Ovary (tissue), 9 donors: ENCODE data around the gene NXPH3. TPM values are rescaled to one million over a fixed set of nuclear protein-coding genes. Genes with fewer than 3 reads are reported as not detected.

Experiments
- DNase-seq, 5 donors: peaks; one replicate each; pipeline ENCODE4 v3.0.0-alpha.2; 2019 to 2020
- H3K27ac ChIP-seq, 2 donors: fragments of 200-600 bp; one replicate each; pipeline versions ENCODE4 v1.5.1 to v1.8.0; 2019 to 2022
- H3K27me3 ChIP-seq: fragments of 200-600 bp; one replicate; pipeline ENCODE4 v1.8.0; 2022
- H3K36me3 ChIP-seq: fragments of 200-600 bp; sonication (generic); one replicate; pipeline ENCODE4 v1.5.1; 2019
- H3K4me1 ChIP-seq: one replicate; pipeline ENCODE4 v1.8.1; 2013; ENCODE audit warnings: mild to moderate bottlenecking, moderate library complexity; ENCODE audit not compliant: insufficient read depth
- H3K4me3 ChIP-seq: fragments of 200-600 bp; sonication (generic); one replicate; pipeline ENCODE4 v1.5.1; 2017
- H3K9me3 ChIP-seq, 2 donors: fragments of 200-600 bp in 1 of 2; sonication (generic) in 1 of 2; one replicate each; pipeline versions ENCODE4 v1.5.1 to v1.8.1; 2013 to 2019; ENCODE audit warnings: mild to moderate bottlenecking in 1 of 2, moderate library complexity in 1 of 2
- EP300 ChIP-seq: sonication (generic); formaldehyde crosslinking; IDR thresholded peaks from one replicate; pipeline ENCODE4 v1.6.1; 2017; ENCODE audit warnings: antibody characterized with exemption
- POLR2A ChIP-seq: fragments of 450-650 bp; IDR thresholded peaks from one replicate; pipeline ENCODE4 v1.6.1; 2017; ENCODE audit warnings: antibody characterized with exemption, mild to moderate bottlenecking, moderate library complexity
- WGBS, 3 donors: extraction: QIAGEN DNeasy Blood & Tissue Kit in 1 of 3; methylation state at CpG; one replicate each; pipeline versions ENCODE4 v1.1.5 to v1.1.7; 2013 to 2017; 5-methylcytosine and 5-hydroxymethylcytosine counted together
- intact Hi-C, 4 donors: fragments of 100-400 bp; cut with DNase I; formaldehyde crosslinking; loops; one replicate each; pipeline versions ENCODE4 v1.11.0 to v1.15.1; 2022 to 2023
- polyA plus RNA-seq, 2 donors: library from polyadenylated mRNA; stranded (reverse); fragments of 200-250 nt in 1 of 2; fragments of 350-450 nt in 1 of 2; fragmentation: Illumina TruSeq in 1 of 2; extraction: RNeasy Lipid Tissue Mini Kit (QIAGEN cat#74804) in 1 of 2; gene quantifications; one replicate each; pipeline ENCODE4 v1.2.3, GENCODE V29; 2013 to 2014
- total RNA-seq, 7 donors: library from RNA; depleted of rRNA in 2 of 7; stranded (reverse); fragments of >200 nt in 2 of 7; fragmentation: NEBNext Ultra II Directional in 3 of 7; extraction: Animal tissue kit (Norgen Biotek cat#: 25700) in 3 of 7; gene quantifications; one replicate each; pipeline versions ENCODE4 v1.1.0 to v1.2.4, GENCODE V29; 2016 to 2023
- TF ChIP-seq, protein P1 (sequence below), 3 donors: fragments of 450-650 bp in 2 of 3; fragments of 200-600 bp in 1 of 3; IDR thresholded peaks; one replicate each; pipeline versions ENCODE4 v1.5.1 to v1.8.0; 2016 to 2022; ENCODE audit warnings: antibody characterized with exemption in 3 of 3, mild to moderate bottlenecking in 1 of 3
- donor health status: DM: no; HTN: no; CAD: no; lungs with moderate emphysema.
- donor health status: DM: no; HTN: no; CAD: no.
- donor health status: Bipolar disorder and iron deficiency.
- donor health status: DM: yes; HTN: yes; CAD: no.
- donor health status: DM: no; HTN: no; CAD: no.
- donor health status: DM: yes; HTN: yes; CAD: no.

Gene NXPH3
- total and polyA plus RNA-seq, 9 donors, result 1.2 to 26.0 (median 10.7) TPM

DNA sequence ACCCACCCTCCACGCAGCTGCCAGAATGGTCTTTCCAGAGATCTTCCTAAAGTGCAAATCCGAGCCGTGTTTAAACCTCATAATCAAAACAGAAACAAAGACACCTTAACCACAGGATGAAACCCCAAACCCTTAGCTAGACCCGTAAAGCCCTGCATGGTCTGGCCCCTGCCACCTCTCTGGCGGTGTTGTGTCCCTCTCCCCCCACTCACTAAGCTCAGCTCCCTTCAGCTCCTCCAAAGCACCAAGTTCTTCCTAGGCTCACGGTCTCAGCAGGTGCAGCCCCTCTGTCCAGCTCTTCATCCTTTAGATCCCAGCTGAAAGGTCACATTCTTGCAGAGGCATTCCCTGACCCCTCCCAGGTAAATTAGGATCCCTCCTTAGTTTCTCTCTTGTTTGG is 4.4 kb upstream of the NXPH3 start:
- WGBS, 3 donors, result 43 to 54% (median 45%) methylated on average over 6 of the region's 6 CpGs
- no peaks in the 10 kb centered on the region for H3K27me3 ChIP-seq
- peak in 1 of 5 donors; percentile 28 for DNase-seq
- intact Hi-C loops, result loop anchor here (2.0 to 10.0 kb wide), 4 partner anchors 122 to 284 kb away; no protein-coding TSS in a partner anchor
- H3K27ac ChIP-seq, result no peak overlapping the region
- H3K4me3 ChIP-seq, result no peak overlapping the region
- no peaks in the 10 kb centered on the region for H3K9me3 ChIP-seq
- TF ChIP-seq, protein P1, sequence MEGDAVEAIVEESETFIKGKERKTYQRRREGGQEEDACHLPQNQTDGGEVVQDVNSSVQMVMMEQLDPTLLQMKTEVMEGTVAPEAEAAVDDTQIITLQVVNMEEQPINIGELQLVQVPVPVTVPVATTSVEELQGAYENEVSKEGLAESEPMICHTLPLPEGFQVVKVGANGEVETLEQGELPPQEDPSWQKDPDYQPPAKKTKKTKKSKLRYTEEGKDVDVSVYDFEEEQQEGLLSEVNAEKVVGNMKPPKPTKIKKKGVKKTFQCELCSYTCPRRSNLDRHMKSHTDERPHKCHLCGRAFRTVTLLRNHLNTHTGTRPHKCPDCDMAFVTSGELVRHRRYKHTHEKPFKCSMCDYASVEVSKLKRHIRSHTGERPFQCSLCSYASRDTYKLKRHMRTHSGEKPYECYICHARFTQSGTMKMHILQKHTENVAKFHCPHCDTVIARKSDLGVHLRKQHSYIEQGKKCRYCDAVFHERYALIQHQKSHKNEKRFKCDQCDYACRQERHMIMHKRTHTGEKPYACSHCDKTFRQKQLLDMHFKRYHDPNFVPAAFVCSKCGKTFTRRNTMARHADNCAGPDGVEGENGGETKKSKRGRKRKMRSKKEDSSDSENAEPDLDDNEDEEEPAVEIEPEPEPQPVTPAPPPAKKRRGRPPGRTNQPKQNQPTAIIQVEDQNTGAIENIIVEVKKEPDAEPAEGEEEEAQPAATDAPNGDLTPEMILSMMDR (IDR thresholded peaks at IDR 0.05), result no peak
- TF ChIP-seq POLR2A (no peak), EP300 (no peak)
- H3K36me3 ChIP-seq, result no peaks in the 10 kb centered on the region
- peaks cover 4% of the 10 kb centered on the region for H3K4me1 ChIP-seq

DNA sequence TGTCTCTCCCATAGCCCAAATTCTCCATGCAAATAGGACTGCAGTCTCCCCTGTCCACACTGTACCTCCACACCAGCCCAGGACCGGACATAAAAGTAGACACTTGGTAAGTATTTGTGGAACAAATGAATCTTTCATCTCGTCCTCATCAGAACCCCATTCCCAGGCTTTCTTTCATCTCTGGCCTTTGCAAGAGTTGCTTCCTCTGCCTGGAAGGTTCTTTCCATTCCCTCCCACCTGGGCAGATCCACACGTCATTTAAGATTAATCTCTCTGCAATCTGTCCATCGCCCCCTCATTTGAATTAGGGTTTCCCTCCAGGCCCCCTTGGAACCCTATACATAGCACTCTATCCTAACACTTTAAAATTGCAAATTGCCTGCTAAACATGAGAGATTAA is 3.9 kb upstream of the NXPH3 start:
- TF ChIP-seq, protein P1 (IDR thresholded peaks at IDR 0.05), result no peak
- TF ChIP-seq POLR2A, result no peak
- no peak for TF ChIP-seq EP300
- no peak for DNase-seq
- no peaks in the 10 kb centered on the region for H3K27me3 ChIP-seq
- intact Hi-C loops, result loop anchor here (2.0 to 10.0 kb wide), 4 partner anchors 121 to 283 kb away; no protein-coding TSS in a partner anchor
- H3K36me3 ChIP-seq, result no peaks in the 10 kb centered on the region
- WGBS, 3 donors, result 29 to 36% (median 30%) methylated on average over 4 of the region's 4 CpGs
- H3K27ac ChIP-seq, result no peak overlapping the region
- no peak overlapping the region for H3K4me3 ChIP-seq
- peaks cover 4% of the 10 kb centered on the region for H3K4me1 ChIP-seq
- no peaks in the 10 kb centered on the region for H3K9me3 ChIP-seq

DNA sequence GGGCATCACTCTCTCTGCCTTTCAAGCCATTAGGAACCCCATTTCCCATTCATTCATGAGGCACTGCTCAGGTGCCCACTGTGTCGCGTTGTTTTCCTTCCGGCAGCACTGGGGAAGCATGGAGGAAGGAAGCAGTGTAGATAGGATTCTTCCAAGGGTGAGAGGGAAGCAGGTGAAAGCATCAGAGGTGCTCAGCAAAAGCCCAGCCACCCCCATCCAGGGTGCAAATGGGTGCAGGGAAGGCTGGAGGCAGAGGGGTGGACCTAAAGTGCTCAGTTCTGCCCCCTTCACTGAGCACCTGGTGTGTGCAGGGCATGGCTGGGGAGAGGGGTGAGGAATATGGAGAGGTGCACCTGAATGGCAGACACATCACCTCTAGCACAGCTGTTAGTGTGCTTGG is 3.4 kb upstream of the NXPH3 start:
- H3K27ac ChIP-seq, result no peak overlapping the region
- intact Hi-C loops, result loop anchor here (5.0 to 10.0 kb wide), 2 partner anchors 205 to 283 kb away; no protein-coding TSS in a partner anchor
- DNase-seq, result peak in 1 of 5 donors; percentile 4
- H3K4me3 ChIP-seq, result no peak overlapping the region
- no peaks in the 10 kb centered on the region for H3K36me3 ChIP-seq
- peaks cover 7% of the 10 kb centered on the region for H3K4me1 ChIP-seq
- TF ChIP-seq, protein P1 (IDR thresholded peaks at IDR 0.05), result no peak
- TF ChIP-seq EP300 (no peak), POLR2A (no peak)
- 51 to 60% (median 51%) methylated on average over 3 of the region's 3 CpGs for WGBS, 3 donors
- H3K9me3 ChIP-seq, result no peaks in the 10 kb centered on the region
- H3K27me3 ChIP-seq, result no peaks in the 10 kb centered on the region

DNA sequence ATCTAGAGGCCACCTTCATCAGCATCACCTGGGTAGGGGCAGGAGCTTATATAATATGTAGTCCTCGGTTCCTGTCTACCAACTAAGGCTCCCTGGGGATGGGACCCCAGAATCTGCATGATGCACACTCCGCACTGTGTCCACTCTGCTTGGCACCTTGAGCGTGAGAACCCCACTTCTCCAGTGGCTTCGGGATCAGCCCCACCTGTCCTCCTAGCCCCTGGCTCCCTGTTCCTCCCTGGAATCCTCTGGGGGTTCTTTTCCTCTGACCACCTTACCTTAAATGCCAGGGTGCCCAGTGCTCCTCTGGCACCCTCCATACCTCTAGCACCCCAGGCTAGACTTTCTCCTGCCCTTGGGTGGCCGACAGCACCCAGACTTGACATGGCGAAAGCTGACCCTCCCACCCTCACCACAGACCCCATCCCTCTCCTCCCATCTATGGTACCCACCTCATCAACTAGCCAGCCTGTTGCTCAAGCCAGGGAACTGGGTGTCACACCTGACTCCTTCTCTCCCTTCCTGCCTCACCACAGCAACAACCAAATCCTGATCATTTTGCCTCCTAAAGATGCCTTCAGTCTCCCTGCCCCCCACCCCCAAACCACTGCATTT is 2.8 kb upstream of the NXPH3 start:
- WGBS, 3 donors, result 87 to 89% (median 89%) methylated on average over 6 of the region's 6 CpGs
- intact Hi-C loops, result loop anchor here (5.0 to 10.0 kb wide), 2 partner anchors 204 to 282 kb away; no protein-coding TSS in a partner anchor
- peaks cover 8% of the 10 kb centered on the region for H3K4me1 ChIP-seq
- no peaks in the 10 kb centered on the region for H3K27me3 ChIP-seq
- TF ChIP-seq POLR2A (no peak), EP300 (no peak)
- TF ChIP-seq, protein P1 (IDR thresholded peaks at IDR 0.05), result no peak
- no peaks in the 10 kb centered on the region for H3K36me3 ChIP-seq
- H3K4me3 ChIP-seq, result no peak overlapping the region
- no peak for DNase-seq
- no peaks in the 10 kb centered on the region for H3K9me3 ChIP-seq
- H3K27ac ChIP-seq, result no peak overlapping the region
